SK-N-SH (cell line): ENCODE measurements around the gene ENPP7. TPM values are rescaled to one million over a fixed set of nuclear protein-coding genes. Genes with fewer than 3 reads are reported as not detected.

Experiments used
- CTCF ChIA-PET: fragments of 300-600, 350-600 bp; formaldehyde crosslinking; extraction: SDS; loops from one replicate; lab custom pipeline; 2021; lab: Yijun Ruan, JAX
- POLR2A ChIA-PET: fragments of 350-600 bp; sonication (Branson Sonifier 250); formaldehyde crosslinking; extraction: SDS; loops from one replicate; lab custom pipeline; 2020; ENCODE audit warnings: antibody characterized with exemption, inconsistent platforms; lab: Yijun Ruan, JAX
- DNase-seq: peaks from one replicate; pipeline ENCODE4 v3.0.0; 2012
- H2AFZ ChIP-seq: fragments of 200-600 bp; sonication (generic); 2 replicates; pipeline ENCODE4 v1.8.1; 2016; ENCODE audit warnings: antibody characterized with exemption, mild to moderate bottlenecking, low read depth
- H3F3A ChIP-seq: fragments of 200-600 bp; sonication (generic); replicated peaks from 2 replicates; pipeline ENCODE3; 2016; ENCODE audit warnings: antibody characterized with exemption, mild to moderate bottlenecking; ENCODE audit not compliant: insufficient read depth
- H3K27ac ChIP-seq, 2 experiments: fragments of 200-500 bp in 1 of 2; fragments of 200-600 bp in 1 of 2; sonication (Bioruptor generic) in 1 of 2; sonication (generic), shearing (Covaris generic) in 1 of 2; 2 replicates each; pipeline versions ENCODE4 v1.5.1 to v1.6.1; 2014 to 2016; ENCODE audit warnings: low read depth in 2 of 2, inconsistent platforms in 1 of 2, low read length in 1 of 2, mild to moderate bottlenecking in 1 of 2, mixed read lengths in 1 of 2
- H3K27me3 ChIP-seq: fragments of 200-600 bp; sonication (generic), shearing (Covaris generic); 2 replicates; pipeline ENCODE4 v1.6.1; 2016; ENCODE audit warnings: mixed run types; ENCODE audit not compliant: insufficient read depth
- H3K36me3 ChIP-seq, 2 experiments: fragments of 200-500 bp in 1 of 2; fragments of 200-600 bp in 1 of 2; sonication (Bioruptor generic) in 1 of 2; sonication (generic) in 1 of 2; replicated peaks in 1 of 2; 2 replicates each; pipeline versions ENCODE3 to v1.5.1; 2014 to 2016; ENCODE audit warnings: low read length in 1 of 2, mild to moderate bottlenecking in 1 of 2; ENCODE audit not compliant: insufficient read depth in 2 of 2, control insufficient read depth in 1 of 2
- H3K4me1 ChIP-seq, 2 experiments: fragments of 200-500 bp in 1 of 2; fragments of 200-600 bp in 1 of 2; sonication (Bioruptor generic) in 1 of 2; sonication (generic), shearing (Covaris generic) in 1 of 2; 2 replicates each; pipeline versions ENCODE4 v1.5.1 to v1.6.1; 2014 to 2016; ENCODE audit warnings: low read depth in 1 of 2, low read length in 1 of 2, mixed run types in 1 of 2; ENCODE audit not compliant: insufficient read depth in 2 of 2, control insufficient read depth in 1 of 2
- H3K4me2 ChIP-seq: fragments of 200-600 bp; sonication (generic), shearing (Covaris generic); 2 replicates; pipeline ENCODE4 v1.6.1; 2017; ENCODE audit warnings: mixed run types
- H3K4me3 ChIP-seq, 2 experiments: fragments of 200-500 bp in 1 of 2; fragments of 200-600 bp in 1 of 2; sonication (Bioruptor generic) in 1 of 2; sonication (generic), shearing (Covaris generic) in 1 of 2; 2 replicates each; pipeline versions ENCODE4 v1.5.1 to v1.8.1; 2014 to 2016; ENCODE audit warnings: low read depth in 2 of 2, inconsistent platforms in 1 of 2, low read length in 1 of 2, mild to moderate bottlenecking in 1 of 2, mixed read lengths in 1 of 2, moderate library complexity in 1 of 2
- H3K79me2 ChIP-seq: fragments of 200-600 bp; sonication (generic); 2 replicates; pipeline ENCODE4 v1.8.1; 2017; ENCODE audit warnings: mild to moderate bottlenecking; ENCODE audit not compliant: insufficient read depth
- H3K9ac ChIP-seq: fragments of 200-600 bp; sonication (generic); 2 replicates; pipeline ENCODE4 v1.6.1; 2017; ENCODE audit warnings: mixed run types
- H3K9me2 ChIP-seq: fragments of 200-600 bp; sonication (generic); 2 replicates; pipeline ENCODE4 v1.6.1; 2017; ENCODE audit warnings: mixed run types
- H3K9me3 ChIP-seq: fragments of 200-600 bp; sonication (generic); 2 replicates; pipeline ENCODE4 v1.6.1; 2017; ENCODE audit warnings: mixed run types, mild to moderate bottlenecking, moderate library complexity
- H4K20me1 ChIP-seq: fragments of 200-600 bp; sonication (generic); 2 replicates; pipeline ENCODE4 v1.6.1; 2017; ENCODE audit warnings: mild to moderate bottlenecking, mixed run types; ENCODE audit not compliant: insufficient read depth
- CTCF ChIP-seq: fragments of 200-600 bp; sonication (generic); IDR thresholded peaks from 2 replicates; pipeline ENCODE4 v1.6.1; 2017; ENCODE audit warnings: antibody characterized with exemption, mild to moderate bottlenecking, moderate library complexity
- EZH2phosphoT487 ChIP-seq: fragments of 200-600 bp; sonication (generic); IDR thresholded peaks from 2 replicates; pipeline ENCODE4 v1.6.1; 2017; ENCODE audit warnings: low read depth, mixed run types, mild to moderate bottlenecking, antibody characterized with exemption, moderate library complexity, borderline replicate concordance
- FOXJ3 ChIP-seq: sonication (generic); formaldehyde crosslinking; IDR thresholded peaks from 2 replicates; pipeline ENCODE4 v1.5.1; 2020; ENCODE audit warnings: mild to moderate bottlenecking, missing genetic modification reagents
- GATA2 ChIP-seq: sonication (generic); formaldehyde crosslinking; IDR thresholded peaks from 2 replicates; pipeline ENCODE4 v1.5.0; 2020; ENCODE audit warnings: mild to moderate bottlenecking, missing genetic modification reagents
- JUND ChIP-seq: IDR thresholded peaks from 2 replicates; pipeline ENCODE4 v1.4.0; 2012
- NFIC ChIP-seq: IDR thresholded peaks from 2 replicates; pipeline ENCODE4 v1.4.0; 2012; ENCODE audit warnings: borderline replicate concordance
- RXRA ChIP-seq: IDR thresholded peaks from 2 replicates; pipeline ENCODE4 v1.4.0; 2012; ENCODE audit warnings: low read depth, mild to moderate bottlenecking, borderline replicate concordance
- WGBS: methylation state at CpG from one replicate; pipeline ENCODE4 v1.1.6; 2017; ENCODE audit warnings: low lambda C conversion rate; 5-methylcytosine and 5-hydroxymethylcytosine counted together
- polyA plus RNA-seq, 3 experiments: library from polyadenylated mRNA; depleted of rRNA; stranded (reverse); fragments of >200 nt; gene quantifications; 2 replicates each; pipeline ENCODE4 v1.2.3, GENCODE V29; 2012

The ENPP7 gene
- polyA plus RNA-seq, 1 of the 3 experiments (the other 2 are of a cell fraction): not detected

GRCh38 chr17:79755591-79755990 is 24.8 kb downstream of the ENPP7 start:
- DNase-seq: no peak
- H3K4me1 ChIP-seq: no peaks in the 10 kb centered on the region
- H4K20me1 ChIP-seq: no peaks in the 10 kb centered on the region
- WGBS: 79% methylated on average over 13 of the region's 14 CpGs
- no peaks in the 10 kb centered on the region for H3K36me3 ChIP-seq
- POLR2A ChIA-PET: no interaction called here
- no peaks in the 10 kb centered on the region for H3K9me3 ChIP-seq
- H3K4me3 ChIP-seq: no peak overlapping the region
- peaks cover 3% of the 10 kb centered on the region; the same call in 1 of the 2 replicates for H3K27me3 ChIP-seq
- H3K27ac ChIP-seq: no peak overlapping the region
- CTCF ChIA-PET: interaction anchor here (0.8 to 1.5 kb wide), 2 partner anchors 10 to 89 kb away, joined by 3 to 4 read pairs; no protein-coding TSS in a partner anchor
- H3K4me2 ChIP-seq: no peak overlapping the region
- H3K9me2 ChIP-seq: no peaks in the 10 kb centered on the region
- H2AFZ ChIP-seq: no peak overlapping the region
- H3K79me2 ChIP-seq: no peaks in the 10 kb centered on the region
- no peak for TF ChIP-seq RXRA
- H3F3A ChIP-seq: no peaks in the 10 kb centered on the region
- H3K9ac ChIP-seq: no peak overlapping the region

GRCh38 chr17:79757140-79757745 is 26.5 kb downstream of the ENPP7 start:
- Histone ChIP-seq H3K9ac (no peak overlapping the region), H3K79me2 (no peaks in the 10 kb centered on the region), H4K20me1 (no peaks in the 10 kb centered on the region), H3K36me3 (no peaks in the 10 kb centered on the region), H3K4me2 (no peak overlapping the region), H3K9me2 (no peaks in the 10 kb centered on the region), H3K27ac (no peak overlapping the region), H2AFZ (no peak overlapping the region), H3K4me1 (no peaks in the 10 kb centered on the region), H3K27me3 (0 out of 2 replicates have a peak, but pooled peaks cover 3% of the 10 kb centered on the region), H3K9me3 (no peaks in the 10 kb centered on the region), H3F3A (no peaks in the 10 kb centered on the region), H3K4me3 (no peak overlapping the region)
- 81% methylated on average over 15 of the region's 15 CpGs for WGBS
- DNase-seq: no peak
- ChIA-PET CTCF (interaction anchor here (1.3 to 2.7 kb wide), 7 partner anchors 11 to 251 kb away, joined by 3 to 17 read pairs (median 3); no protein-coding TSS in a partner anchor), POLR2A (no interaction called here)
- TF ChIP-seq NFIC (no peak), EZH2phosphoT487 (no peak), GATA2 (no peak), FOXJ3 (CRISPR knock-in tag) (no peak)

- no peaks in the 10 kb centered on the region for H3K36me3 ChIP-seq
These were observed 27.5 kb downstream of the ENPP7 start for GRCh38 chr17:79758271-79758670.

More at GRCh38 chr17:79758271-79758670, 27.5 kb downstream of the ENPP7 start:
- Histone ChIP-seq H3K9me2 (no peaks in the 10 kb centered on the region), H3K9me3 (no peaks in the 10 kb centered on the region), H2AFZ (no peak overlapping the region), H3K9ac (no peak overlapping the region), H3K4me2 (no peak overlapping the region), H3K27me3 (0 out of 2 replicates have a peak, but pooled peaks cover 3% of the 10 kb centered on the region), H3K27ac (no peak overlapping the region), H3K4me1 (no peaks in the 10 kb centered on the region), H3K79me2 (no peaks in the 10 kb centered on the region), H4K20me1 (no peaks in the 10 kb centered on the region), H3K4me3 (no peak overlapping the region), H3F3A (no peaks in the 10 kb centered on the region)
- 82% methylated on average over 6 of the region's 6 CpGs for WGBS
- TF ChIP-seq CTCF (no peak), JUND (no peak)
- DNase-seq: no peak
- POLR2A ChIA-PET: no interaction called here
- CTCF ChIA-PET: interaction anchor here (1.3 to 2.7 kb wide), 4 partner anchors 12 to 157 kb away, joined by 3 to 17 read pairs (median 6); no protein-coding TSS in a partner anchor
